Astrocyte (in vitro differentiated cells and primary cell): ENCODE results near the gene MATN1. TPM values are rescaled to one million over a fixed set of nuclear protein-coding genes. Genes with fewer than 3 reads are reported as not detected.

ENCODE experiments used
- DNase-seq: peaks from one replicate; pipeline ENCODE4 v3.0.0-alpha.2; 2010; ENCODE audit warnings: low read depth
- FAIRE-seq: peaks from 2 replicates; lab custom pipeline; 2011; peaks lifted over from hg19 to GRCh38; lab: Jason Lieb, UNC
- H2AFZ ChIP-seq: 2 replicates; pipeline ENCODE4 v1.6.0; 2012; ENCODE audit warnings: low read depth, low read length, inconsistent platforms
- H3K27ac ChIP-seq: 2 replicates; pipeline ENCODE4 v1.5.1; 2011; ENCODE audit warnings: low read depth, low read length, inconsistent platforms
- H3K27me3 ChIP-seq: 2 replicates; pipeline ENCODE4 v1.6.0; 2011; ENCODE audit warnings: low read length, inconsistent platforms; ENCODE audit not compliant: insufficient read depth
- H3K36me3 ChIP-seq: 2 replicates; pipeline ENCODE4 v1.5.1; 2011; ENCODE audit warnings: low read length, inconsistent platforms; ENCODE audit not compliant: insufficient read depth
- H3K4me1 ChIP-seq: 2 replicates; pipeline ENCODE4 v1.5.1; 2011; ENCODE audit warnings: low read length, inconsistent platforms; ENCODE audit not compliant: insufficient read depth
- H3K4me2 ChIP-seq: 2 replicates; pipeline ENCODE4 v1.6.0; 2012; ENCODE audit warnings: low read length, inconsistent platforms
- H3K4me3 ChIP-seq: 2 replicates; pipeline ENCODE4 v1.5.1; 2011; ENCODE audit warnings: low read depth, mild to moderate bottlenecking, low read length, inconsistent platforms; ENCODE audit not compliant: insufficient read depth
- H3K79me2 ChIP-seq: 2 replicates; pipeline ENCODE4 v1.6.0; 2012; ENCODE audit warnings: mild to moderate bottlenecking, low read length, inconsistent platforms; ENCODE audit not compliant: insufficient read depth
- H3K9ac ChIP-seq: 2 replicates; pipeline ENCODE4 v1.6.0; 2012; ENCODE audit warnings: mild to moderate bottlenecking, low read length, inconsistent platforms
- H3K9me3 ChIP-seq: 2 replicates; pipeline ENCODE4 v1.5.1; 2012; ENCODE audit warnings: low read depth, mild to moderate bottlenecking, low read length, inconsistent platforms; ENCODE audit not compliant: insufficient read depth
- H4K20me1 ChIP-seq: 2 replicates; pipeline ENCODE4 v1.6.0; 2012; ENCODE audit warnings: low read length, inconsistent platforms; ENCODE audit not compliant: insufficient read depth
- H3K27ac Mint-ChIP-seq: one replicate; pipeline ENCODE4 v1.8.0; 2021; ENCODE audit warnings: mild to moderate bottlenecking, mixed read lengths; ENCODE audit not compliant: unreplicated experiment
- H3K27me3 Mint-ChIP-seq: one replicate; pipeline ENCODE4 v1.8.0; 2021; ENCODE audit warnings: low read depth, mixed read lengths; ENCODE audit not compliant: unreplicated experiment
- H3K36me3 Mint-ChIP-seq: one replicate; pipeline ENCODE4 v1.8.0; 2021; ENCODE audit warnings: low read depth, mixed read lengths; ENCODE audit not compliant: unreplicated experiment
- H3K4me1 Mint-ChIP-seq: one replicate; pipeline ENCODE4 v1.8.0; 2021; ENCODE audit warnings: low read depth, mixed read lengths; ENCODE audit not compliant: unreplicated experiment
- H3K4me3 Mint-ChIP-seq: one replicate; pipeline ENCODE4 v1.8.0; 2021; ENCODE audit warnings: mild to moderate bottlenecking, moderate library complexity, mixed read lengths; ENCODE audit not compliant: unreplicated experiment
- H3K9me3 Mint-ChIP-seq: one replicate; pipeline ENCODE4 v1.8.0; 2021; ENCODE audit warnings: mild to moderate bottlenecking, mixed read lengths; ENCODE audit not compliant: unreplicated experiment
- CTCF ChIP-seq: IDR thresholded peaks from 2 replicates; pipeline ENCODE4 v1.5.1; 2011; ENCODE audit warnings: low read depth, mild to moderate bottlenecking, inconsistent platforms, low read length, moderate library complexity; ENCODE audit not compliant: insufficient read depth
- EZH2 ChIP-seq: IDR thresholded peaks from 2 replicates; pipeline ENCODE4 v1.6.1; 2012; ENCODE audit warnings: mild to moderate bottlenecking, low read length, inconsistent platforms; ENCODE audit not compliant: insufficient read depth
- total RNA-seq: library from RNA; stranded (reverse); gene quantifications from 2 replicates; pipeline ENCODE4 v1.2.1, GENCODE V29; 2021

MATN1 gene
- total RNA-seq, 1 donor from 2014 or later, result 0.32 TPM

GRCh38 chr1:30684881-30685795 is 38.2 kb downstream of the MATN1 start:
- no peak overlapping the region for H3K4me2 ChIP-seq
- H3K36me3 ChIP-seq, result no peaks in the 10 kb centered on the region
- peaks cover 50% of the 10 kb centered on the region for H3K27me3 ChIP-seq
- no peaks in the 10 kb centered on the region for H3K79me2 ChIP-seq
- no peak overlapping the region for H3K4me3 ChIP-seq
- no peaks in the 10 kb centered on the region for H4K20me1 ChIP-seq
- H3K4me1 Mint-ChIP-seq, result peaks cover 5% of the 10 kb centered on the region
- peaks cover under 1% of the 10 kb centered on the region for H3K9me3 ChIP-seq
- TF ChIP-seq CTCF (no peak), EZH2 (peak; percentile 87)
- H2AFZ ChIP-seq, result no peak overlapping the region
- H3K27ac ChIP-seq, result no peak overlapping the region
- FAIRE-seq (no peak), DNase-seq (no peak)
- H3K36me3 Mint-ChIP-seq, result no peaks in the 10 kb centered on the region
- H3K4me3 Mint-ChIP-seq, result peak overlapping the region; percentile 45
- no peak overlapping the region for H3K9ac ChIP-seq
- peaks cover 65% of the 10 kb centered on the region for H3K27me3 Mint-ChIP-seq
- H3K27ac Mint-ChIP-seq, result no peak overlapping the region
- H3K9me3 Mint-ChIP-seq, result peaks cover 2% of the 10 kb centered on the region
- peaks cover 3% of the 10 kb centered on the region for H3K4me1 ChIP-seq

- no peak overlapping the region for H3K27ac ChIP-seq
- H3K27me3 Mint-ChIP-seq, result peaks cover 62% of the 10 kb centered on the region
- H3K4me3 ChIP-seq, result no peak overlapping the region
- no peaks in the 10 kb centered on the region for H3K79me2 ChIP-seq
- no peak overlapping the region for H3K27ac Mint-ChIP-seq
- no peak overlapping the region for H3K9ac ChIP-seq
- no peaks in the 10 kb centered on the region for H3K4me1 Mint-ChIP-seq
- H3K36me3 Mint-ChIP-seq, result no peaks in the 10 kb centered on the region
- H3K9me3 ChIP-seq, result peaks cover 3% of the 10 kb centered on the region
- H2AFZ ChIP-seq, result no peak overlapping the region
- no peaks in the 10 kb centered on the region for H3K4me1 ChIP-seq
- H3K36me3 ChIP-seq, result no peaks in the 10 kb centered on the region
- no peak for DNase-seq
- H3K4me2 ChIP-seq, result no peak overlapping the region
- no peak for FAIRE-seq
- peaks cover 50% of the 10 kb centered on the region for H3K27me3 ChIP-seq
- TF ChIP-seq EZH2 (no peak), CTCF (no peak)
- no peak overlapping the region for H3K4me3 Mint-ChIP-seq
- H4K20me1 ChIP-seq, result no peaks in the 10 kb centered on the region
- H3K9me3 Mint-ChIP-seq, result peaks cover 2% of the 10 kb centered on the region
These were observed 39.1 kb downstream of the MATN1 start for GRCh38 chr1:30684259-30684658.

GRCh38 chr1:30683699-30684098 is 39.7 kb downstream of the MATN1 start:
- H3K36me3 ChIP-seq, result no peaks in the 10 kb centered on the region
- no peak overlapping the region for H3K4me3 ChIP-seq
- DNase-seq, result no peak
- no peaks in the 10 kb centered on the region for H4K20me1 ChIP-seq
- H2AFZ ChIP-seq, result no peak overlapping the region
- no peak for FAIRE-seq
- H3K4me1 ChIP-seq, result no peaks in the 10 kb centered on the region
- H3K27me3 ChIP-seq, result peaks cover 50% of the 10 kb centered on the region
- H3K9me3 ChIP-seq, result peaks cover 3% of the 10 kb centered on the region
- Mint-ChIP-seq H3K27me3 (peaks cover 62% of the 10 kb centered on the region), H3K9me3 (peaks cover 5% of the 10 kb centered on the region), H3K36me3 (no peaks in the 10 kb centered on the region), H3K4me3 (no peak overlapping the region), H3K4me1 (no peaks in the 10 kb centered on the region), H3K27ac (no peak overlapping the region)
- H3K4me2 ChIP-seq, result no peak overlapping the region
- H3K79me2 ChIP-seq, result no peaks in the 10 kb centered on the region
- H3K27ac ChIP-seq, result no peak overlapping the region
- no peak overlapping the region for H3K9ac ChIP-seq
- TF ChIP-seq CTCF (no peak), EZH2 (no peak)
